Measurements from ENCODE around the gene ATP6V1G1.

The ATP6V1G1 gene

DNA sequence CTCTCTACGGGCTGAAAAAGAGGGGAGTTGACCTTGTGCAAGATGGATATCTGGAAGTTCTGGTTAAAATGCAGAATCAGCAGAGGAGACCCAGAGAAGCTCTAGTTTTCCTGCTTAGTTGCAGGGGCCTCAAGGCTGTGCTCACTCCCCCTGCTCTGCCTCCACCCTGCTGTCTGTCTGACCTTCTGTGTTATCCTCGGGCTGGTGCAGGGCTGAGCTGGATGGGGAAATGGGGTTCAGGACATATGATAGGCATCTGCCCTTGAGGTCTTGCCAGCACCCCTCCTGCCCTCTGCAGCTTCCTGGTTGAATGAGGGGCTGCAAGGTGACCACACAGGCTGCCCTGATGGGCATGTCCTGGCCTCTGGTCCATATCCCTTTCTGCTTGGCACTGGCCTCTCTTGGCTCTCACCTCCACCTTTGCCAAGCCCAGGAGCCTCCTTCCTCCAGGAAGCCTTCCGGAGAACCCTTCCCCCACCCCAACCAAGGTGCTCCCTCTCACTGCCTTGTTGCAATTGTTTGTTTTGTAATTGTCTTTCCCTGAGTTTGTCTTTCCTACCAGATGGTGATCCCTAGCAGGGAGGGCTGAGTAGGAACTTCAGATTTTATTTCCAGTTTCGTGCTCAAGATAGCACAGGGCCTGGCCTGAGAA, 24.8 kb downstream of the ATP6V1G1 start:
- DNase-seq (ENCODE audit: low spot score), result peak; percentile 34

DNA sequence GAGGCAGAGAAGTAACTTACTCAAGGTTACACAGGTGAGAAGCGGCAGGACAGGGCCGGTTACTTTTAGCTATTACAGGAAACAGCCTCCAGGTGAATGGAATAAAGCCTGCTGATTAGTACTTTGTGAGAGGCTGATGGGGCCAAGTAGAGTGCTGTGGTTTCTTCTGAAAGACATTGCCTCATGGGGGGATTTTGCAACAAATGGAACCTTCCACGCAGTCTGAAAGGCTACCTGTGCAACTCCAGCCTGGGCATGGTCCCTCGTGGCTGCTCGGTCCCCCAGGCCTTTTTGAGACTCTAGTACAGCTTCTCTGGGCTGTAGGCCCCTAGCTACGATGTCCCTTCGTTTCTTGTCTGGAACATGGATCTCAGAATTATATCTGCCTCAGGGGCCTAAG, 25.5 kb downstream of the ATP6V1G1 start:
- no peak for DNase-seq (ENCODE audit: low spot score)

DNA sequence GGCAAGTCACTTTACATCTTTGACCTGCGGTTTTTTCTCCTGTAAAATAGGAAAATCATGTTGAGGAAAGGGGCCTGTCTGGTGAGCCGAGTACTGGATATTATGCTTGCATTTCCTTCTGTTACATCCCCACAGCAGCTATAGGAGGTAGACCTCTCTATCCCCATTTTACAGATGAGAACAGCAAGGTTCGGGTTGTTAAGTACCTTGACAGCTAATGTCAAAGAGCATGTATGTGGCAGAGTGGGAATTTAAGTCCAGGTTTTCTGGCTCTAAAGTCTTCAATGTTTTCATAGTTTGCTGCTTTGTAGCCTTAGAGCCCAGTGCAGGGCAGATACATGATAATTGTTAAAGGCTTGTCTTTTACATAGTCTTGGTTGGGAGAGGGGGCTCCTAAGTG, 26.4 kb downstream of the ATP6V1G1 start:
- DNase-seq (ENCODE audit: low spot score), result no peak

DNA sequence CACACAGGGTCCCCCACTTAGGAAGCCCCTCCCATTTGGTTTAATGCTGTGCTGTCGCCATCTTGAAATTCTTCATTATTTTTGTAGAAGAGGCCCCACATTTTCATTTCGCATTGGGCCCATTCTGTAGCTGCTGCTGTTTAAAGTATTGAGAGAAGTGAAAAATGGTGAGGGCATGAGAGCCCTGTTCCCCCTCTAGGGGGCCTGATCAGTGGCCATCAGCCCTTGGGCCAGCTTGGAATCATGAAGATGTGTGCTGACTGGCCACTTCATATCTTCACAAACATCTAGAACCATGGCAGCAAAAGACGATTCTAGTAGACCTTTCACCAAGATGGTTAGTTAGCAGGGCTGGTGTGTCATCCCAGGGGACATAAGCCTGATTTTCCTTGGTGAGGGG, 26.8 kb downstream of the ATP6V1G1 start:
- no peak for DNase-seq (ENCODE audit: low spot score)

DNA sequence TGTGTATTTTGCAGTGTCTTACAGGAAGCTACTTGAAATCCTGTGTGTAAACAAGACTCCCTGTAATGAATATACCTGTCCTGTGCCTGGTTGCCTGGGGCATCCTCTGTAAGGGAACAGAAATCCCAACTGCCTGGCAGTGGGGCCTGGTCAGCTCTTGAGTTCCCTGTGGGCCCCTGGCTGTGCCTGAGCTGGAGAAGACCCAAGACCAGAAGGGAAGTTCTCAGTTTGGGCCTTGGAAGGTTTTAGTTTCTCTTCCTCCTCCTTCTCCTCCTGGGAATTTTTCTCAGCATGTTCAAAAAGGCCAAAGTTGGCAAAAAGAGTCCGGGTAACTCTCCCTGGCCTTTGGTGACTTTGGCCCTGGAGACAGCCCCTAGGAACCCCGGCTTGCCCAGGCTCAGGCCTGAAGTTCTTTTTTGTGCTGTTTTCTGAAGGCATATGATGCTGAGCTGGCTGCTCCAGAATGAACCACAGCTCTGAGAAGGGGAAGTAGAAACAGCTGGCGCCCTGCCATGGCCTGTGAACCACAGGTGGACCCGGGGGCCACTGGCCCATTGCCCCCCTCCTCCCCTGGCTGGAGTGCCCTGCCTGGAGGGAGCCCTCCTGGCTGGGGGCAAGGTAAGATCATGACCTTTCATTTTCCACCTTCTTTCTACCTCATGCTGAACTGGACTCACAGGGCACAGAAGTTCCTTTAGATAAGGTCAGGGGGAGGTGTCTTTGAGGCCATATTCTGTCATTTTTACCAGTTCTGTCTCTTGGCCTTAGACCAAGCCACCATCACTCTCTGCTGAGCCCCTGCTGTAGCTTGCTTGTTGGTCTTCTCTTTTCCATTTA, 29.3 kb downstream of the ATP6V1G1 start:
- peak; percentile 66 for DNase-seq (ENCODE audit: low spot score)

DNA sequence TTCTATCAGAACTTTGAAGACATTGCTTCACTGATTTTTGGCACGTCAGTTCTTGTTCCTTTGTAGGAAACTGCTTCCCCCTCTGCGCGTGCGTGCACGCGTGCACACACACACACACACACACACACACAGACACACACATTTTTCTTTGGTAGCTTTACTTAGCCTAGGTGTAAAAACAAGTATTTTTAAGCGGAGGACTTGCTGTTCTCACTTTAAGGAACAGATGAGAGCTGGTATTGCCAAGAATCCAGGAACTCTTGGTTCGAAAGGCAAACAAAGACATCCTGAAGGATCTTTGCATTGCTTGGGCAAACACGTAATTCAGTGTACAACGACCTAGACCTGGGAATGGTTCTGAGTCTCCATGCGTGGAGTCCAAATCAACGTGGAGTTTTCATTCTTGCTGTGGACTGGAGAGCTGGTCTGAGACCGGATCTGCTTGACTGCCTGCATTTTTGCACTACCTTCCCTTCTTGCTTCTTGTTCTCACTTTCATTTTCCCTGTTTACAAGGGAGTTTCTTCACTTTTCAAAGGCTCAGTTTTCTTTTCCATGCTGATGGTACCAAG, 31.7 kb downstream of the ATP6V1G1 start:
- DNase-seq (ENCODE audit: low spot score), result peak; percentile 26

DNA sequence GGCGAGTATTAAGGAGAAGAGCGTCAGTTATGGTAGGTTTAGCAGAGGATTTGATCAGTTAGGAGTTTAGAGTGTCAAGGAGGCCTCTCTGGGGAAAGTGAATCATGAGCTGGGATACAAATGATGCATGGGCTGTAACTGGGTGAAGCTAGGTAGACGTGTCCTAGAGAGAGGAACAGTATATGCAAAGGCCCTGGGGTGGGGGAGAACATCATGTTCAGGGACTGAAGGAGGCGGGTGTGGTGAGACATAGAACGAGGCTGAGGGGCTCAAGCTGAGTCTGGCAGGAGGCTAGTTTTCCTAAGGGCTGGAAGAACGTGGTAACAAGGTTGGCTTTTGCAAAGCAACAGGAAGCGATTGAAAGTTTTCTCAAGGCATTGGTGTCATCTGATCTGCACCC, 34.0 kb downstream of the ATP6V1G1 start:
- no peak for DNase-seq (ENCODE audit: low spot score)

DNA sequence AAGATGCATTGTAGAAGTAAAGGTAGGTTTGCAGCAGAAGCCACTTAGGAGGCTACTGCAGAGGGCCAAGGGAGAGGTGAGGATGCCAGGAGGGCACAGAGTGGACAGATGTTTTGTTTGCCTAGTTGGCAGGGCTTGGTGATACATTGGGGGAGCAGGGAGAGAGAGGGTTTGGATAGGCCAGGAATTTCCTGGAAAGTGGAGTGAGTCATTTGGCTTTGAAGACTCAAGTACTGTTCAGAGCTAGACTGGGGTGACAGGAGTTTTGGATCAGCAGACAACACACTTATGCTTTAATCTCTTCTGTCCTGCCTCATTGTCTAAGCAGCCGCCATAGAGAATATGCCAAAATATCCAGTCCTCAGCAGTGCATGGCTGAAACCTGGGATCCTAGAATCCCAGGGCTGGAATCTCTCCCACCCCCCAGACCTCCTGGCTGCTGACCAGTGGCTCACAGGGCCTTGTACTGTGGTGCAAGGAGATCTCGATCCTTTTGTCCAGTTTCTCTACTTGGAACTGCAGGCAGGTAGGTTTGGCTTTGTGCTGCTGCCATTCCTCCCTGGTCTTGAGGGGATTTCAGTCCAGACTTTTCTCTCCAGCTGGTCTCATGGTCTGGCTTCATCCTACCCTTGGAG, 34.5 kb downstream of the ATP6V1G1 start:
- DNase-seq (ENCODE audit: low spot score), result peak; percentile 25

DNA sequence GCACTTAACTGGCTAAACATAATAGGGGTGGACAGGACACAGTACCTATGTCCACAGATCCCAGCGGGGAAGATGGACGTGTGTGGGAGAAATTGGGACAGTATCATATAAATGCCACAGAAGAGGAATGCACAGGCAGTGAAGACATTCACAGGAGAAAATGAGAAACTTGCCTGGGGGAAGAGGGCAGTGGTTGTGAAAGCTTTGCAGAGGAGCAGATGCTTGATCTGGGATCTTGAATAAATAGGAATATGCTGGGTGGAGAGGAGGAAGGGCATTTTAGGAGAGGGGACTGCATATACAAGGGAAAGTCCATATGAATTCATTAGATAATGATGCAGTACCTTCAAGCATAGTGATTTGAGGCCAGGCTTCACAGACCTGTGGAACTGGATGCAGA, 37.1 kb downstream of the ATP6V1G1 start:
- no peak for DNase-seq (ENCODE audit: low spot score)

DNA sequence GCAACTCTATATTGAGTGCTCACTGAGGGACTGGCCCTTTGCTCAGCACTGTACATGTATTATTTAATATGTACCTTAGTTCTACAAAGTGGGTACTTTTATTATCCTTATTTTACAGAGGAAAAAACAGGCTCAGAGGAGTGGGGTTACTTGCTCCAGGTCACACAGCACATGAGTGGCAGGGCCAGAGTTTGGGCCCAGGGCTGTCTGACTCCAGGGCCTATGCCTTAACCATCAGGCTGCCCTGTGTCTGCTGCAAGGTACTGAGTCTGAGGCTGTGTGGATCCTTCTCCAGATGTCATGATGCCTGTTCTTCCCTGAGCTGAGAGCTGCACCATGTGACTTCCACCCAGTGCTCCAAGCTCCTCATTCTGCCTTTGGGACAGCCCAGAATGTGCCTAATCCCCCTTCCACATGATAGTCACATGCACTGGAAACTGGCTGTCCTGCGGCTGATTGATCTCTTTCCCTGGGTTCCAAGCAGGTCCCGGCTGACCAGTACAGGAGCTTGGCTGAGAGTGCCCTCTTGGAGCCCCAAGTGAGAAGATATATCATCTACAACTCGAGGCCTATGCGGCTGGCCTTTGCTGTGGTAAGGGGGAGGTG, 38.9 kb downstream of the ATP6V1G1 start:
- no peak for DNase-seq (ENCODE audit: low spot score)

DNA sequence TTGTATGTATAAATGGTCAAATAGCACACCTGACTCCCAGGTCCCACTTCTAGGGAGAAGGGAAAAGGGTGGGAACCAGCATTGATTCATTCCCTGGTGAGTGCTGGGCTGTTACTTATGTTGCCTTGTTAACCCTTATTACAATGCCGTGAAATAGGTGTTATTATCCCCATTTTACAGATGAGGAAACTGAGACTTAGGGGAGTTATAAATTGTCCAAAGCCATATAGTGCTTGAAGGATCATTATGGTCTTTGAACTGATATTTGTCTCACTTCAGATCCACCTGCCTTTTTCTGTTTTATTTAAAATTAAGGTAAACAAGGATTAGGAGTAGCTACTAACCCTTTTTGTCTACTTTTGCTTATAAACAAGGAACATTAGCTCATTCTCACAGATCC, 40.0 kb downstream of the ATP6V1G1 start:
- no peak for DNase-seq (ENCODE audit: low spot score)

DNA sequence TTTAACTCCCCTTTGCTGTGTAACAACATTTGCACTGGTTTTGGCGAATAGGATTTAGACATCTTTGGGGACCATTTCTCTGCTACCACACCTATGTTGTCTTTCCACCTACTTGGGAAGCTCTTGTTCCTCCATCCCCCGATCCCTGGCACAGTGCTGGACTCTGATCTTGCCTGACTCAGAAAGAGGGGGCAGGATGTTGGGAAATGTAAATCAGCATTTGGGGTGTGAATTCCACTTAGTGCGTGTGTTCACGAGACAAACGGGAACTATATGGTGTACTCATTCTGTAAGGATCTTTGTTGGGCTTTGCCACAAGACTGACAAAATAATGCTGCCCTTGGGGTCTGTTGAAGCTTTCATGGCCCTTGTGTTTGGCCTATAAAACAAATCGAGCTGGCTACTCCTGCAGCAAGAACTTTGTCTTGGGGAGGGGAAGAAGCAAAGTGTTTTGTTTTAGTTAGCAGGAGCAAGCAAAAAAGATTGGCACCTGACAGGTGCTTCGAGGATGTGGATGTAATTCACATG, 42.1 kb downstream of the ATP6V1G1 start:
- DNase-seq (ENCODE audit: low spot score), result no peak

DNA sequence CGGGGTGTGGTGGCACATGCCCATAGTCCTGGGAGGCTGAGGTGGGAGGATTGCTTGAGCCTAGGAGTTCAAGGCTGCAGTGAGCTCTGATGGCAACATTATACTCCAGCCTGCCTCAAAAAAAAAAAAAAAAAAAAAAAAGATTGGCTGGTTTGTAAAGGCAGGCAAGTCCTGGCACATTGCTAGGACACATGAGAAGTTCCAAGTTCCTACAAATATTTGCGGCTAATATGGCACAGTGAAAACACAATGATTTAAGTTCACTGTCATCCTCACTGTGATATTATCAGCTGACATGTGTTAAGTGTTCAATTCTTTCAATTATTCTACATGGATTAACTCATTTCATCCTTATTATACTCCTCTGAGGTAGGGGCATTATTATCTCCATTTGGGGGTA, 43.6 kb downstream of the ATP6V1G1 start:
- DNase-seq (ENCODE audit: low spot score), result no peak

DNA sequence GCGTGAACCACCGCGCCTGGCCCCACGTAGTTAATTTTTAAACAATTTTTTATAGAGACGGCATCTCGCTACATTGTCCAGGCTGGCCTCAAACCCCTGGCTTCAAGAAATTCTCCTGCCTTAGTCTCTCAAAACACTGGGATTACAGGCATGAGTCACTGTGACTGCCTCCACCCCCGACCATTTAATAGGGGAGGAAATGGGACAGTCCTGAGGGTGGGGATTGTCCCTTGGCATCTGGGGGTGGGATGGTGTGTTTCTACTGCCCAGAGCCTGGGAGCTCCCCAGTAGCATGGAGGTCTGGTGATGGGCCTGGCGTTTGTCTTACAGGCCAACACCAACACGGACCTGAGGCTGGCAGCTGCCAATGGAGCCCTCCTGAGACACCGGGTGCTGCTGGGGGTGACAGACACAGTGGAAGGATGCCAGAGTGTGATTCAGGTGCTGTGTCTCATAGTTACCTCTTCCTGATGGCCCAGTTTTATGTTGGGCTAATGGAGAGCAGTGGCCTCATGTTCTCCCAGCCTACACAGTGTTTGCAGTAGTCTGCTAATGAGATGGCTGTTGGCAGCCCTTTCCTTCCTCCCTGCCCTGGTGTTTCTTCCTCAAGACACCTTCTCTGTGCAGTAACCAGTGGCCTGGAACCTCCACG, 46.0 kb downstream of the ATP6V1G1 start:
- DNase-seq (ENCODE audit: low spot score), result no peak

DNA sequence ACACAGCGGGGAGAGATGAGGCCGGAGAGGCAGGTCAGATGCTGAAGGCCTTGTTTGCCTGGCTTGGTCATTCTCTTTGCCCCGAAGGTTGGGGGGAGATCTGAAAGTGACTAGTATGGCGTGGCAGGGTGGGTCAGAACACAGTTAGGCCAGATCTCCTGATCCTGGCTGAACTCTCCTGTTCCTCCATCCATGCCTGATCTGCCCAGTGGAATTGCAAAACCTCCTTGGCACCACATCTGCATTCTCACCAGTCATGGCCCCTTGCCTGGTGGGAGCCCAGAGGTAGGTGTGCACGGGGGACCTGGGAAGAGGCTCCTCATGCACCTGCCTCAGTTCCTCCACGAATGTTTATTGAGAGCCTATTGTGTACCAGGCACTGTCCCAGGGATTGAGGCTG, 46.8 kb downstream of the ATP6V1G1 start:
- no peak for DNase-seq (ENCODE audit: low spot score)

DNA sequence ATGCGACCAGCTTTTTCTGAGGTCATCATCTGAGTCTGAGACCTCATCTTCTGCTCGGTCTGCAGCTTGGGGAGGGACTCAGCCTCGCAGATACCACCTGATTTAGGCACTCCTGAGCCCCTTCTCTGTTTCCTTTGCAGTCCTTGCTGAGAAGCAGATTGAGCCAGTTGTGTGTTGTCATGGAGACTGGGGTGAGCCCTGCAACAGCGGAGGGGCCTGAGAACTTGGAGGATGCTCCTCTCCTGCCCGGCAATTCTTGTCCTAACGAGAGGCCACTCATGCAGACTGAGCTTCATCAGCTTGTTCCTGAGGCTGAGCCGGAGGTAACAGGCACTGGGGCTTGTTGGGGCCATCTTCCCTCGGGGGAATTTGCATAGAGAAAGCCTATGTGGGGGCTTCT, 50.8 kb downstream of the ATP6V1G1 start:
- DNase-seq (ENCODE audit: low spot score), result no peak

DNA sequence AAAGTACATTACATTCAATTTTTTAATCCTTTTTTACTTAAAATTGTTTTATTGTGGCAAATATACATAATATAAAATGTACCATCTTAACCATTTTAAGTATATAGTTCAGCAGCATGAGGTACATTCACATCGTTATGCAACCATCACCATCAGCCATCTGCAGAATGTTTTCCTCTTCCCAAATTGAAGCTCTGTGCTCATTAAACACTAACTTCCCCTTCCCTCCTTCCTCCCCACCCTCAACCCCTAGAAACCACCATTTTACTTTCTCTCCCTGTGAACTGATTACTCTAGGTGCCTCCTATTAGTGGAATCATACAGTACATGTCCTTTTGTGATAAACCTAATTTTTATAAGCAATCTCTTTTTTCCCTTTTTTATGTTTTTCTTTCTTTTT, 54.4 kb downstream of the ATP6V1G1 start:
- DNase-seq (ENCODE audit: low spot score), result no peak

DNA sequence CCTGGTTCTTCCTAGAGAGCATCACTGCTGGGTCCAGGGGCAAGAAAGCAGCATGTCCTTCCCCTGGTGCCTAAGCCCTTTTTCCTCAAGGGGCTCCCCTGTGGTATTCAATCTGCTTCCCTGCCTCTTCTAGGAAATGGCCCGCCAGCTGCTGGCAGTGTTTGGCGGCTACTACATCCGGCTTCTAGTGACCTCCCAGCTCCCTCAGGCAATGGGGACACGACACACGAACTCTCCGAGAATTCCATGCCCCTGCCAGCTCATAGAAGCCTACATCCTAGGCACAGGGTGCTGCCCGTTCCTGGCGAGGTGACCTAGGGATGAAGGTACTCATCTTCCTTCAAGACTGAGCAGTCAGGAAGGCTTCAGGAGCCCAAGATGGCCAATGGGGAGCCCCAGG, 55.4 kb downstream of the ATP6V1G1 start:
- no peak for DNase-seq (ENCODE audit: low spot score)

DNA sequence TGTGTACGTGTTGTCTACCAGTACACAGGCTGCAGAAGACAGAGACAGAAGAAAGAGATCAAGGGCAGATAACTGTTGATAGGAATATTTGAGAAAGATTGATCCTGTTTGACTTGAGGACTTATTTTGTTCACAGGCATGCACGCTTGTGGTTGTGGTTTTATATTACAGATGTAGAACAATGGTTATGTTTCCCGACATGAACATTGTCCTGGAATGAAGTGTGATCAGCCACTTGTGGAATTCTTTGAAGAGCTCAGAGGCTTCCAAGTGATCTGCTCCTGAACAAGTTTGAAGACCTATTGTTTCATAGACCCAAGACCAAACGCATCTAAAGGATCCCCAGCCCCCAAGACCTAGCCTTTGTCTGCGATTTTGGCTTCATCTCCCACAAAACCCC, 56.3 kb downstream of the ATP6V1G1 start:
- no peak for DNase-seq (ENCODE audit: low spot score)
